ENCODE measurements around the gene FAM90A1.
"Not testable (repeated sequence)": the region's sequence is repeated elsewhere in the genome, so short reads cannot be mapped to it uniquely, and the experiment has no call there.

Gene FAM90A1

GRCh38 chr12:8179989-8180585 is 47.3 kb downstream of the FAM90A1 start:
- DNase-seq (ENCODE audit: extremely low read depth in 1 of 2, low read depth in 1 of 2) = peak; percentile 41 to 44

- DNase-seq (ENCODE audit: extremely low read depth in 1 of 2, low read depth in 1 of 2) = not testable (repeated sequence)
Measured at GRCh38 chr12:8172911-8173310, 54.5 kb downstream of the FAM90A1 start.
